Kidney epithelial cell (primary cell): ENCODE measurements around the gene GRIA3. TPM values are rescaled to one million over a fixed set of nuclear protein-coding genes. Genes with fewer than 3 reads are reported as not detected.
"Not testable (repeated sequence)": the region's sequence is repeated elsewhere in the genome, so short reads cannot be mapped to it uniquely, and the experiment has no call there.

Experiments
- DNase-seq: peaks from one replicate; pipeline ENCODE4 v3.0.0-alpha.2; 2010; ENCODE audit warnings: low read depth
- H3K27me3 ChIP-seq: 2 replicates; pipeline ENCODE4 v1.6.0; 2011; ENCODE audit warnings: low read length; ENCODE audit not compliant: control insufficient read depth, insufficient read depth
- H3K36me3 ChIP-seq: 2 replicates; pipeline ENCODE4 v1.5.1; 2011; ENCODE audit warnings: low read length; ENCODE audit not compliant: control insufficient read depth, insufficient read depth
- H3K4me3 ChIP-seq: 2 replicates; pipeline ENCODE4 v1.5.1; 2011; ENCODE audit warnings: low read depth, mild to moderate bottlenecking, control low read depth, low read length
- CTCF ChIP-seq: IDR thresholded peaks from 2 replicates; pipeline ENCODE4 v1.5.1; 2011; ENCODE audit warnings: mild to moderate bottlenecking, moderate library complexity, low read length, control low read depth, inconsistent platforms; ENCODE audit not compliant: insufficient read depth, poor library complexity, severe bottlenecking
- total RNA-seq: library from RNA; depleted of rRNA; stranded (reverse); fragments of >200 nt; gene quantifications from 2 replicates; pipeline ENCODE4 v1.2.3, GENCODE V29; 2015

GRIA3 gene
- total RNA-seq, 1 donor from 2014 or later = 1.4 TPM

GRCh38 chrX:123274796-123275195 is 90.7 kb downstream of the GRIA3 start:
- H3K27me3 ChIP-seq = no peaks in the 10 kb centered on the region
- H3K4me3 ChIP-seq = no peak overlapping the region
- no peak for DNase-seq
- no peak for TF ChIP-seq CTCF
- no peaks in the 10 kb centered on the region for H3K36me3 ChIP-seq

- Histone ChIP-seq H3K4me3 (no peak overlapping the region), H3K36me3 (no peaks in the 10 kb centered on the region), H3K27me3 (no peaks in the 10 kb centered on the region)
- DNase-seq = no peak
- TF ChIP-seq CTCF = no peak
Measured at GRCh38 chrX:123277347-123277746, 93.3 kb downstream of the GRIA3 start.

GRCh38 chrX:123277821-123278220 is 93.7 kb downstream of the GRIA3 start:
- Histone ChIP-seq H3K27me3 (no peaks in the 10 kb centered on the region), H3K4me3 (no peak overlapping the region), H3K36me3 (no peaks in the 10 kb centered on the region)
- TF ChIP-seq CTCF = no peak
- DNase-seq = no peak

GRCh38 chrX:123282241-123282640 is 98.2 kb downstream of the GRIA3 start:
- no peak overlapping the region for H3K4me3 ChIP-seq
- H3K27me3 ChIP-seq = no peaks in the 10 kb centered on the region
- no peak for TF ChIP-seq CTCF
- no peaks in the 10 kb centered on the region for H3K36me3 ChIP-seq
- DNase-seq = no peak

- not testable (repeated sequence) for DNase-seq
Measured at GRCh38 chrX:123283407-123283806, 99.3 kb downstream of the GRIA3 start.

GRCh38 chrX:123291623-123292022 is 107.5 kb downstream of the GRIA3 start:
- Histone ChIP-seq H3K4me3 (no peak overlapping the region), H3K36me3 (no peaks in the 10 kb centered on the region), H3K27me3 (no peaks in the 10 kb centered on the region)
- TF ChIP-seq CTCF = no peak
- DNase-seq = no peak

More at GRCh38 chrX:123283407-123283806, 99.3 kb downstream of the GRIA3 start:
- H3K27me3 ChIP-seq, H3K4me3 ChIP-seq, H3K36me3 ChIP-seq: not testable (repeated sequence)

- H3K4me3 ChIP-seq = no peak overlapping the region
- no peak for DNase-seq
- H3K27me3 ChIP-seq = no peaks in the 10 kb centered on the region
- no peak for TF ChIP-seq CTCF
- no peaks in the 10 kb centered on the region for H3K36me3 ChIP-seq
Measured at GRCh38 chrX:123298026-123298425, 113.9 kb downstream of the GRIA3 start.
